Raji (cell line): Measurements from ENCODE around the gene CHID1.

Experiments used
- POLR2A ChIP-seq: IDR thresholded peaks from 2 replicates; pipeline ENCODE4 v1.6.1; 2011; ENCODE audit warnings: low read depth, low read length, control low read depth; ENCODE audit not compliant: insufficient read depth

The CHID1 gene

GRCh38 chr11:858762-859339 lies 51.8 kb downstream of the CHID1 start:
- TF ChIP-seq POLR2A, result no peak

DNA sequence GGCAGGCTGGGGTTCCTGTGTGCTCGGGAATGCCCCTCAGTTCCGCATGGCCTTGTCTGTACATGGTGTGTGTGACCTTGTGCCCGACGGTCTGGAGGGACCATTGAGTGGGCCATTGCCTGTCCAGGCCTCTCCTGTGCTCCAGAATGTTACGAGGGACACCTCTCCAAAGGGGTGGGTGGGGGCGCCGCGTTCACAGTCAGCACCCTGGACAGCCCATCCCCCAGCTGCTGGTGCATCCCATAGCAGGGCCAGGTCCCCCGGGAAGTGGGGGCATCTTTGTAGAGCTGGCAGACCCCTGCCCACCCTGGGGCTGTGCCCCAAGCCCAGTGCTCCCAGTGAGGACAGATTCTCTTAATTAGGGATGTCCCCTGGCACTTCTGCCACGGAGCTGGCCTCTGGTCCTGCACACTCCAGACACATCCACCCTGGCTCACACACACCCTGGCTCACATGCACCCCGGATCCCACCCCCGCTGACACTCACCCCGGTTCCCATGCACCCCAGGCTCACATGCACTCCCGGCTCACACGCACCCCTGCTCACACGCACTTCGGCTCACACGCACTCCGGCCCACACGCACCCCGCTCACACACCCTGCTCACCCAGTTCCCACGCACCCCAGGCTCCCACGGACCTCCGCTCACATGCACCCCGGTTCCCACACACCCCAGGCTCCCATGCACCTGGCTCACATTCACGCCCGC lies 52.4 kb downstream of the CHID1 start:
- TF ChIP-seq POLR2A, result no peak

- TF ChIP-seq POLR2A, result no peak
These were observed 54.2 kb downstream of the CHID1 start for GRCh38 chr11:856397-856796.

GRCh38 chr11:855796-856195 lies 54.8 kb downstream of the CHID1 start:
- no peak for TF ChIP-seq POLR2A

- no peak for TF ChIP-seq POLR2A
These were observed 55.3 kb downstream of the CHID1 start for GRCh38 chr11:855330-855674.

DNA sequence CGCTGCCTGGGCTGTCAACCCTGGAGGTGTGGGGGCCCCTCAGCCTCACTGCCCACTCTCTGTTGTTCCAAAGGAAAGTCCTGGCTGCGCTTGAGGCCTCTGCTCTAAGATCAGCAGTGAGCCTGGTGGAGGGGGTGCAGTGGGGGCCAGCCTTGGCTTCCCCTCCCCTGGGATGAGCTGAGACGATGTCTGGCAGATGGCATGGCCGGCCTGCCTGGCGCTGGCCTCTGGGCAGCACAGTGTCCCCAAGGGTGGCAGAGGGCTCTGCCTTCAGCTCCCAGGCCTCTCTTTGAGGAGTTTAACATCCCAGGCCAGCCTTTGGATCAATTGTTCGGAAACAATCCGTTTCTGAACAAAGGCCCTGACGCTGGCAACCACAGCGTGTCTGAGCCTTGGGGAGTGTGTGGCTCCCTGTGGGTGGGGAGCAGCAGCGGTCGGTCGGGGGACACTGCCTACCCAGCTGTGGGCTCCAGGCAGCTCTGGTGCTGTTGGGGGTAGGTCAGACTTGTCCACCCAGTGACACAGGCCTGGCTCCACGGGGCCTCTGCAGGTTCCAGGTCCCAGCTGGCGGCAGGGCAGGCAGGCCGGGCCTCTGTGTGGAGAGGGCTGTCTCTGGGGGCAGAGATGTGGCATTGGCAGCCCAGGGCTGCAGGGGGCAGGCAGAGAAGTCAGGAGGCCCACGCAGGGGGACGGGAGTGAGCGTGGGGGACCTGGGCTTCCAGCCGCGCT lies 55.8 kb downstream of the CHID1 start:
- TF ChIP-seq POLR2A, result no peak

- no peak for TF ChIP-seq POLR2A
These were observed 56.7 kb downstream of the CHID1 start for GRCh38 chr11:853682-854448.

GRCh38 chr11:852762-853161 lies 57.8 kb downstream of the CHID1 start:
- TF ChIP-seq POLR2A, result no peak

DNA sequence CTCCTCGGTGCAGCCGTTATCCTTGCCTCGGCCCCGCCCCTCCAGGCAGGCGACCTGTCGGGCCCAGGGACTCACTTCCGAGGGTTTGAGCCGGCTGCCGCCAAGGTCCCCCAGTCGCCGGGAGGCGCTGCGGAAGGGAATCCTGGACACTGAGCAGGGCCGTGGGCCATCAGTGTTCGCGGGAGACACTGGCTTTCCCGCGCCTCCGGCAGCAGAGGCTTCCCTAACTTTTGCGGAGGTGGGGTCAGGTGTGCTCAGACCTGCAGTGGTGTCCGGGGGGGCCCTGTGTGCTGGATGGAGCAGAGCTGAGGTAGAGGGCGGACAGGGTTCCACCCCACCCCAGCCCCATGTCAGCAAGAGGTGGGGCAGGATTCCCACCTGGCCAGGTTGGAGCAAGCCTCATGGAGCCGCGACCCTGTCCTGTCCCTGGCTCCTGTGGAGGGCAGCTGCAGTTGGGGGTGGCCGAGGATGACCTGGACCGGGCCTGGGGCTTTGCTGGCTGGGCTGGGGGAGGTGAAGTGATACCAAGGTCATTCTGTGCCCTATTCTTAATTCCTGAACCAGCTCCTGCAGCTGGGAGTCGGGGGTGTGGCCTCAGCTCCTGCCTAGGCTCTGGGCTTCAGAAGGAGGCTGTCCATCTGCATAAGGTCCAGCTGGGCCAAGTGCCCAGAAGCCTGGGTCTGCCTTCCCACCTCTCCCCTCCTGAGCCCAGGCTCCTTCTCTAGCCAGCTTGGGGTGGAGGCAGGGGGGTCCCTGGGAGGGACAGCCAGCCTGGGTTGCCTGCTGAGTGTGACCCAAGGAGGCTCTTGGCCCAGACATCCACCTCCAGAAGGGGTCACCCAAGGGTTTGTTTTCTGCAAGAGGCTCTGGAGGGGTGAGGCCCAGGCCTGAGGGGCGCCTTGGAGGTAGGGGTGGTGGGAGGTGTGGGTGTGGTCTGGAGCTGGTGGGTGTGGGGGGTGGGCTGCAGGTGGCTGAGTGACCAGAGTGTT lies 59.5 kb downstream of the CHID1 start:
- TF ChIP-seq POLR2A, result no peak

DNA sequence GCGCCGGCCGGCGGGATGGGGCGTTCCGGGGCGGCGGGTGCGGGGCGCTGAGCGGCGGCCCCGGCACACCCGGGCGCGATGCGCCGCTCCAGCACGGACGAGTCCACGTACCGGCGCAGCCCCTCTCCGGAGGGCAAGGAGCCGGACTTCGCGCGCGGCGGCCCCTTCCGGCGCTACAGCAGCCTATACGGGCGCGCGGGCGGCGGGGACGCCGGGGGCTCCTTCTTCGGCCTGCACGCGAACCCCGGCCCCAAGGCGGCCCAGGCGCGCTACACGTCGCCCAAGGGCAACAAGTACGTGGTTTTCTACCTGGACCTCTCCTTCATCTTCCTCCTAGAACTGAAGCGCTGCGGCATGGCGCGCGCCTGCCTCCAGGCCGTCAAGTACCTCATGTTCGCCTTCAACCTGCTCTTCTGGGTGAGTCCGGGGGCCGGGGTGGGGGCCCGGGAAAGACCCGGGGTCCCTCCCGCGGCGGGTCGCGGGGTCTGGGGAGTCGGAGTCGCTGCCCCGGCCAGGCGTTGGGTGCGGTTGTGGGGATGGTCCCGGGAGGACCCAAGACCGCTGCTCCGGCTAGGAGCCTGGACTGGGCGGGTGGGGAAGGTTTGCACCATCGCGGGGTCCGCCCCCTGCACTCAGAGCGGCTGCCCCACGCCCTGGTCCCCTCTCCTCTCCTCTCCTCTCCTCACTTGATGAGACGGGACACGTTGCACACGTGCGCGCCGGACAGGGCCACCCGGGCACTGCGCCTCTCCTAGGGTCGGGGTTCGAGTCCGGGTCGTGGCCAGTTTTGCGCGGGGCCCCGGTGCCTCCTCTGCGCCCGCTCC lies 60.4 kb downstream of the CHID1 start:
- no peak for TF ChIP-seq POLR2A

DNA sequence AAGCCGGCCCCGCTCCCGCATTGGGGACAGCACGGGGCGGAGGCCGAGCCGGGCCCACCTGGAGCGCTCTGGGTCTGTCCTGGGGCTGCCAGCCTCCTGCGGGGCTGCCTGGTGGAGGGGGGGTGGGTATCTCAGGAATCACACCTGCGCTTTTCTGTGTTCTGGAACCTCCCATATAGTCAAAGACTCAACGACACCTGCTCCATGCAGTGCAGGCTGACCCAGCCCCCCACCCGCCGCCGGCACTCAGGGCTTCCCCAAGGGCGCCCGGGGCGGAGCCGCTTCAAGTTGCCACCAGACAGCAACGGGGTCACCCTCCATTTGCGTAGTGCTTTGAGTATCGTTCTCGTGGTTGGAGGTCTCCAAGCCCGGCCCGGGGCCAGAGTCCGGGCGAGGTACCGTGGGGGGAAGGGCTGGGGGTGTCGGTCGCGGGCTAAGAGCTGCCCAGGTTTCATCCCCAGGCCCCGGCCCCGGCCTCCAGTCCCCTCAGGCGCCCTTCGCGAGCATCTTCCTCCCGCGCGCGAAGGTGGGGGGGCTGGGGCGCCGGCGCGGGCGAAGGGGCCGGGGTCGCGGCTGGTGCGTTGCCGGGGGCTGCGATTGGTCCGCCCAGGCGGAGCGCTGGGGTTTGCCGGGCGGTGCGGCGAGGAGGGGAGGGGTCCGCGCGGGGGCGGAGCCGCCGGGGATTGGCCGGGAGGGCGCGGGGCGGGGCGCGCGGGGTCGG lies 61.3 kb downstream of the CHID1 start:
- no peak for TF ChIP-seq POLR2A

- no peak for TF ChIP-seq POLR2A
These were observed 62.2 kb downstream of the CHID1 start for GRCh38 chr11:848380-848931.

DNA sequence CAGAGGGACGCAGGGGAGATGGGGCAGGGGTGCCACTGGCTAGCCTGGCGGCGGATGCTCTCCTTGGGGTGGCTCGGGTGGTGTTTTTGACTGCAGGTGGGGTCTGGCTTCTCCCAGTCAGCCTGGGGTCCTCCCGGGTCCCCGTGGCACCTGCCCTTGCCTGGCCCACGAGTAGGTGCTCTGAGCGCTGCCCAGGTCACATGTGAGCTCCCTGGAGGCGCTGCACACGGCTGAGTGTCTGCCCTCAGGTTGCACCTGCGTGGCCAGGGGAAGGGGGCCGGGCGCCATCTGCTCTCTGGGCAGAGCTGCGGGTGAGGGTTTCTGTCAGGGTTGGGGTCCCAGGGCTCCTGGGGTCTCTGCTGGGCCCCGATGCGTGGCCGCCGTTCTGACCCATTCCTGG lies 62.7 kb downstream of the CHID1 start:
- TF ChIP-seq POLR2A, result no peak
